ENCODE data around the gene SOS1.

- TF ChIP-seq ZBTB49 (tag by site-specific recombination; IDR thresholded peaks at IDR 0.05; ENCODE audit: low read depth) (no peak), ZNF473 (tag by site-specific recombination; IDR thresholded peaks at IDR 0.05) (no peak), ZNF830 (tag by site-specific recombination; IDR thresholded peaks at IDR 0.05; ENCODE audit: low read depth) (no peak), PBX3 (CRISPR knock-in tag; IDR thresholded peaks at IDR 0.05) (no peak), ZNF639 (tag by site-specific recombination; IDR thresholded peaks at IDR 0.05) (no peak), CTCF (tag by site-specific recombination; IDR thresholded peaks at IDR 0.05) (no peak), ZNF76 (tag by site-specific recombination; IDR thresholded peaks at IDR 0.05; ENCODE audit: borderline replicate concordance, low read depth) (no peak), YY1 (tag by site-specific recombination; IDR thresholded peaks at IDR 0.05) (no peak), ELK4 (IDR thresholded peaks at IDR 0.05; ENCODE audit: borderline replicate concordance, low read depth, low read length) (no peak)
Observed at GRCh38 chr2:39023649-39024048, 97.2 kb downstream of the SOS1 start.
